ENCODE results near the gene NMU.
"Not testable (repeated sequence)": the region's sequence is repeated elsewhere in the genome, so short reads cannot be mapped to it uniquely, and the experiment has no call there.

NMU gene

GRCh38 chr4:55624063-55624462, 12.0 kb downstream of the NMU start:
- DNase-seq (ENCODE audit: low read depth): not testable (repeated sequence)

DNA sequence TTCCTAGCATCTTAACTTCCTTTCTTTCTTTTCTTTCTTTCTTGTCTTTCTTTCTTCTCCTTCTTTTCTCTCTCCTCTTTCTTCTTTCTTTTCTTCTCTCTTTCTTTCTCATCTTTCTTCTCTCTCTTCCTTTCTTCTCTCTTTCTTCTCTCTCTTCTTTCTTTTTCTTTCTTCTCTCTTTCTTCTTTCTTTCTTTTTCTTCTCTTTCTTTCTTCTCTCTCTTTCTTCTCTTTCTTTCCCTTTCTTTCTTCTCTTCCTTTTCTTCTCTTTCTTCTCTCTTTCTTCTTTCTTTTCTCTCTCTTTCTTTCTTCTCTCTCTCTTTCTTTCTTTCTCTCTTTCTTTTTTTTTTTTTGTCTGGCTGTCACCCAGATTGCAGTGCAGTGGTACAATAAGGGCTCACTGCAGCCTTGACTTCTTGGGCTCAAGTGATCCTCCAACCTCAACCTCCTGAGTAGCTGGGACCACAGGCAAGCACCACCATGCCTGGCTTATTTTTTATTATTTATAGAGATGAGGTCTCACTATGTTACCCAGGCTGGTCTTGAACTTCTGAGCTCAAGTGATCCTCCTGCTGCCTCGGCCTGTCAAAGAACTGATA, 17.5 kb downstream of the NMU start:
- no peak for DNase-seq (ENCODE audit: low read depth)

GRCh38 chr4:55617587-55618197, 18.4 kb downstream of the NMU start:
- DNase-seq (ENCODE audit: low read depth): no peak

DNA sequence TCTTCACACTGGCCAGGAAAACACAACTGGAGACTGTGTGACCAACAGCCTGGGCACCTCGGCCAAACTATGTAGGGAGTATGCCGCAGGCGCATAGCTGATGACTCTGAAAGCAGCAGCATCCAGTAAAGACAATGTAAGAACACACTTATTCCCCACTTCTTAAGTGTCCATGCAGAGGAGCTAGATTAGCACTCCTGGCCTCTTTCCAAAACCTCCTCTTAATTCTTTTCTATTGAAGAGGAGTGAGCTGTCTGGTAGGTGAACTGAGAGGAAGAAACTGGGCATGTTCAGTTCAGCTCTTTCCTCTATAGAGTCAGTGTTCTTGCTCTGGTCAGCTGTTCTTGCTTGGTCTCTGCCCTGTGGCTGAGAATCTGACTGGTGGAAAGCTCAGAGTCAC, 21.1 kb downstream of the NMU start:
- DNase-seq (ENCODE audit: low read depth): no peak

GRCh38 chr4:55613621-55614020, 22.5 kb downstream of the NMU start:
- no peak for DNase-seq (ENCODE audit: low read depth)

DNA sequence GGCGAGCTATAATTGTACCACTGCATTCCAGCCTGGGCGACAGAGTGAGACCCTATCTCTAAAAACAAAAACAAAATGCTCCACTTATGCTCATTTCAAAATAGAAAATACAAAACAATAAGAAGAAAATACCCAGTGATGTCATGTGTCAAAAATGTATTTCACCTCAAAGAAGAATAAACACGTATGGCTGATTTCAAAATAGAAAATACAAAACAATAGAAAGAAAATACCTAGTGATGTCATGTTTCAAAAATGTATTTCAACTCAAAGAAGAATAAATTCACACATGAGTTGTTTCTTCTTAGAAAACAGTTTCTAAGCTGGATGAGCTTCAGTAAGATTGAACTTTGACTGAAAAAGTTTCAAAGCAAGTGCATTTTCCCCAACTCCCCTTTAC, 23.8 kb downstream of the NMU start:
- no peak for DNase-seq (ENCODE audit: low read depth)

GRCh38 chr4:55611358-55612059, 24.6 kb downstream of the NMU start:
- no peak for DNase-seq (ENCODE audit: low read depth)

DNA sequence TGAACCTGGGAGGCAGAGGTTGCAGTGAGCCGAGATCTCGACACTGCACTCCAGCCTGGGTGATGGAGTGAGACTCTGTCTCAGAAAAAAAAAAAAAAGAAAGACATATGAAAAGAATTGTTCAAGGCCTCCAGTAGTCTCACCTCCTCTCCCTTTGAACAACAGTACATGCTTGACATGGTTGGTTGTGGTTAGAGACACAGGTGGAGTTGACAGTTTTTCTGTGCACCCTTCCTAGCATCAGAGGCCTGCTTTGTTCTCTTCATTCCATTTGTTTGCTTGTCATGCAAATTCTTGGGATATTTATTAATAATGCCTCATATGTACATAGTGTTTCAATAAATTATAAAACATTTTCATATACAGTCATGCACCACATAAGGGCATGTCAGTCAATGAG, 25.7 kb downstream of the NMU start:
- no peak for DNase-seq (ENCODE audit: low read depth)

- peak; percentile 74 for DNase-seq (ENCODE audit: low read depth)
Measured at GRCh38 chr4:55609393-55609866, 26.7 kb downstream of the NMU start.

DNA sequence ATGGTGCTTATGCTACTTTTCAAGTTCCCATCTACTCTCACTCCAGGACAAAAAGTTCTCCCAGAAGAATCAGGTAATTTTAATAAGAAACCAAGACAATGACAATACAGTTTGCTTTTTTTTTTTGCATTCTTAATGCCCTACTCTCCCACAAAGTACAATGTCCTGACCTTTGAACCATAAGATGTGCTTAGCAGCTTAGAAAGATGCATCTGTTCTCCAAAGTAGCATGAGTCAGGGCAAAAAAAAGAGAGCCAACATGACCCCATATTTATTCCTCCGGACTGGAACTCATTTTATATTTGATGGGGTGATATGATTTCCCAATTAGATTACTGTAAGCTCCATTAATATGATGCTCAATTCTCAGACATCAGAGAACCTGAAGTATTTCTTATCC, 27.5 kb downstream of the NMU start:
- DNase-seq (ENCODE audit: low read depth): no peak

DNA sequence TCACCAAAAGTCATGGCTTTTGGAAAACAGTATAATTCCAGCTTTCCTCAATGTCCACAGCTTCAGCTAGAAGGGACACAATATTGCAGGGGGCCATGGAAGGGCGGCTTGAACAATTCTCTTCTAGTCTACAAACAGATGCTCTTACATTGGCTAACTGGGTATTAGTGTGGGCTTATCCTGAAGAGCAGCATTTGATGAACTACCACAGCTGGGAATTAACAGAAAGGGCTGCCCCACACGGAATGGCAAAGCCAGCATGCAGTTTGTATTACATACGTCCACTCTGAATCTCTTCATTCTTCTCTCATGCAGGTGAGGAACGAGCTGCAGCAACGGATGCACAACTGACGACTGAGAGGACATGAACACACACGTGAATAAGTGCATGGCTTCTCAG, 31.1 kb downstream of the NMU start:
- no peak for DNase-seq (ENCODE audit: low read depth)

DNA sequence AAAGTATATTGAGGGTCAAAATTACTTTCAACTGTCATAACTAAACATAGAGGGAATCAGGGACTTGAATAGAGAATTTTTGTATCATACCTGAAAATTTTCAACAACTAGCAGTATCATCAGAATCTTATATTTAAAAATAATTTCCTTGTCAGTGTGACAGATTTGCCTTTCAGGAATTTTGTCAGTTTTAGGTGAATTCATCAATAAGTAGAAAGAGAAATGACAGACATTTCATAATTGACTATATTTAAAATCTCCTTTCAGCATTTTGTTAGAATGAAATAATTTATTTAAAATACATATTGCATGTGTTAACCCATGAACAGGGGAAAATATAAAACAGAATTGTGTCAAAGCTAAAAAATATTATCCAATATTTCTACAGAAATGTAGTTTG, 35.5 kb downstream of the NMU start:
- no peak for DNase-seq (ENCODE audit: low read depth)

DNA sequence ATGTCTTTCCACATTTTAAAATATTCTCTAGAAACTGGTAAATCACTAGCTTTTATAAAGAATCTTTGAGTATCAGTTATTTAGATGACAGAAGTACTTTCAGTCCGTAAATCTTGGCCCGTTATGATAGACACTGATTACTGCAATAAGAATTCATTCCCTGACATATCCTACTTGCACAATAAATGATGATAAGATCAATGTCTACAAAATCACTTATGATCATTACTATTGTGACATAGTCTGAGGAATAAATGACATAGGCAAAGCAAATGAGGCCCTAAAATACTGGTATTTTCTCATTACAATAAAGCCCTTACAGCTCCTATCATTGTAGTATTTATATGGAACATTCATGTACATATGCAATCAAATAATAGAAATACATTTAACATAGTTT, 37.5 kb downstream of the NMU start:
- no peak for DNase-seq (ENCODE audit: low read depth)

GRCh38 chr4:55592014-55592413, 44.1 kb downstream of the NMU start, which contains the start of gene PDCL2:
Gene PDCL2 (minus strand): TSS chr4:55592245. CDS start chr4:55592109, 136 bp downstream.
- DNase-seq (ENCODE audit: low read depth): no peak

DNA sequence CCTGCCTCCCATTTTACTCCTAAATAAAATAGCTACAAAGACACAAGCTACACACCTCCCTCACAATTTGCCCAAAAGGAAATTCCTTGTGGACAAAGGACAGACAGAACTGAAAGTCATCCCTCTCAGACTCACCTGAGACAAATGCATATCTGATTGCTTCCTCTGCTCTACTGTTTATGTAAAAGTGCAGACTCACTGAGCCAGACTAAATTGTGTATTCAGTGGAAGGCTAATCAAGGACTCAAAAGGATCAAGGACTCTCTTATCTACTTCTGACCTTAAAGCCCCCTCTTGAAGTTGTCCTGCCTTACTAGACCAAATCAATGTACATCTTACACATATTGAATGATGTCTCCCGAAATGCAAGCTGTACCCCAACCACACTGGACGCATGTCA, 47.9 kb downstream of the NMU start:
- no peak for DNase-seq (ENCODE audit: low read depth)

GRCh38 chr4:55582773-55583172, 53.3 kb downstream of the NMU start:
- DNase-seq (ENCODE audit: low read depth): not testable (repeated sequence)

GRCh38 chr4:55578341-55579010, 57.6 kb downstream of the NMU start:
- no peak for DNase-seq (ENCODE audit: low read depth)

DNA sequence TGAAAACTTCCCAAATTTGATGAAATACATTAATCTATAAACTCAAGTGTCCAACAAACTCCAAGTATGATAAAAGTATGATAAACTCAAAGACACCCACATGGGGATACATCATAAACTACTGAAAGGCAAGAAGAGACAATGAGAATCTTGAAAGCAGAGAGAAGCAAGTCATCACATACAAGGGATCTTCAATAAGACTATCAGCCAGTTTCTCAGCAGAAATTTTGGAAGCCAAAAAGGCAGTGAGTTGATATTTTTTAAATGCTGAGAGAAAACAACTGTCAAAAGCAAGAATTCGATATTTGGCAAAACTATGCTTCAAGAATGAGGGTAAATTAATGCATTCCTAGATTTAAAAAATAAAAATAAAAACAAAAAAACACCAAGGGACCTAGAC, 60.6 kb downstream of the NMU start:
- DNase-seq (ENCODE audit: low read depth): no peak

- DNase-seq (ENCODE audit: low read depth): no peak
Measured at GRCh38 chr4:55574252-55574651, 61.8 kb downstream of the NMU start.

DNA sequence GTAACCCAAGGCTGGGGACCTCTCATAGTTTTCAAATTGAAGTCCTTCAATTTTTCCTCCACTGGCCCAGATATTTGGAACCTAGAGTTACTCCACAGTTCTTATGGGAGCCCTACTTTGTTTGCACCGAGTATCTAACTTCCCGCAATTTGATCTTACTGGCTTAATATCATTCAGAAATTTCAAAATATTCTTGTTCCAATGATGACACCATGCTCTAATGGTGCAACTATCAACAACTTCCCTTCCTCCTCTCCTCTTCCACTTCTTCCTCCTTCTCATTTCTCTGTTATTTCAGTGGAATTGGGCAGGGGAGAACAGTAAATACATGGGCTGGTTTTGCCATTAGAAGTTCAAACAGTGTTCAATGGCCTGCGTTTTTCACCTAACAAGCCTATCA, 64.3 kb downstream of the NMU start:
- no peak for DNase-seq (ENCODE audit: low read depth)

DNA sequence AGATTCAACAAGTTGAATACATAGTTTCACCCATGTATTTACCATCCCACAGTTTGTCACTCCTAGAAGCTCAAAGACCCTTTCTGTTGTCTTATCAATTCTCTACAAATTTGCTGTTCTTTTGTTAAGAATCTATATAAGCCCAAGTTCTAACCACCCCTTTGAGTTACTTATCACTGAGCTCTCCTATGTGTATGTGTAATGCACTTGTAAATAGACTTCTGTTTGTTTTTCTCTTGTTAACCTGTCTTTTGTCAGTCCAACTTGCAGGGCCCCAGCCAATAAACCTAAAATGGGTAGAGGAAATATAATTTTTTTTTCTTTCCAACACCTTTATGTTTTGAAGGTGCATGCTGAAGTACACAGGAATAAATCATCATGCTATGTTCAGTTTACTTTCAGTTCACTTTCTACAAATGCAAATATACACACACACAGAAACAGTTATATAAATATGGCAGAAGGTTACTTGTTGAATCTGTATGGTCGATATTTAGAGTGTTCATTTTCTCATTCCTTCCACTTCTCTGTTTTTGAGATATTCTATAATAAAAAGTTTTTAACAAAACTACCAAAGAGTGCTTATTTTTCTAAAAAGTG, 67.1 kb downstream of the NMU start:
- no peak for DNase-seq (ENCODE audit: low read depth)

DNA sequence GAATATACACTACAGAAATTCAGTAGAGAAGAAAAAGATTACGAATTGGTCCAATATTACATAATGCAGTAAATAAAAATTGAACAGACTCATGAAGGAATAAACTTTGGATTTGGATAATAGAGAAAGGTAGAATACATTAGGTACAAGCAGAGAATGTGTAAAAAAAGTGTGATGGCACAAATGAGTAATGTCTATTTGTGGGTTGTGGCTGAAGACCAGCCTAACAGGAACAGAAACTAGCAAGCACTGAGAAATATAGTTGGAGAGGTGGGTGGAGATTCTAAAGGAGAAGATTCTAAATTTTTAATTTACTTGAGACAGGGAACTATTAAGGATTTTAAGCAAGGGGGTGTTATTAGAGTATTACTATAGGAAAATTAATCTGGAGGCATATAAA, 74.2 kb downstream of the NMU start:
- DNase-seq (ENCODE audit: low read depth): no peak

- DNase-seq (ENCODE audit: low read depth): no peak
Measured at GRCh38 chr4:55560096-55560495, 76.0 kb downstream of the NMU start.
